Stimulated activated CD4-positive, alpha-beta T cell treated with anti-CD3 and anti-CD28 coated beads, TNF-alpha, amount 100 ng/mL, for 4 hours (primary cell): ENCODE measurements around the gene RINT1.

ENCODE experiments used
- DNase-seq, 3 experiments: peaks; one replicate each; pipeline ENCODE4 v3.0.0-alpha.2; 2020; ENCODE audit warnings: low read depth in 3 of 3

RINT1 gene

DNA sequence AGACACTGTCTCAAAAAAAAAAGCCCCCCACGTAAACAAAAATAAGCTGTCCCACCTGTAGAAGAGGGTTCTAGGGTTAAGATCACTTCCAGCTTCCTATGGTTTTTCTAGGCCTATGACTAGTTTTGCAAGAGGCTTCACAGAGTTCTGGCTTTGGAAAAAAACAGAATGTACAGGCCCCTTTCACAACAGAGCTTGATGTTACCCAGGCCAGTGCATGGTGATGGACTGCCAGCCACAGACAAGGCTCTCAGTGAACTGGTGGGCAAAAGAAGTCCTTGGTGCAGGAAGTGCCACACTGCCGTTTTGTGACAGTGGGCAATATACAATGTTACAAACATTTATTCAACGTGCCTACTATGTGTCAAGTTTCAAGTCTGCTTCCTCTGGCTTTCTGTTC, 67.5 kb downstream of the RINT1 start:
- DNase-seq: no peak

DNA sequence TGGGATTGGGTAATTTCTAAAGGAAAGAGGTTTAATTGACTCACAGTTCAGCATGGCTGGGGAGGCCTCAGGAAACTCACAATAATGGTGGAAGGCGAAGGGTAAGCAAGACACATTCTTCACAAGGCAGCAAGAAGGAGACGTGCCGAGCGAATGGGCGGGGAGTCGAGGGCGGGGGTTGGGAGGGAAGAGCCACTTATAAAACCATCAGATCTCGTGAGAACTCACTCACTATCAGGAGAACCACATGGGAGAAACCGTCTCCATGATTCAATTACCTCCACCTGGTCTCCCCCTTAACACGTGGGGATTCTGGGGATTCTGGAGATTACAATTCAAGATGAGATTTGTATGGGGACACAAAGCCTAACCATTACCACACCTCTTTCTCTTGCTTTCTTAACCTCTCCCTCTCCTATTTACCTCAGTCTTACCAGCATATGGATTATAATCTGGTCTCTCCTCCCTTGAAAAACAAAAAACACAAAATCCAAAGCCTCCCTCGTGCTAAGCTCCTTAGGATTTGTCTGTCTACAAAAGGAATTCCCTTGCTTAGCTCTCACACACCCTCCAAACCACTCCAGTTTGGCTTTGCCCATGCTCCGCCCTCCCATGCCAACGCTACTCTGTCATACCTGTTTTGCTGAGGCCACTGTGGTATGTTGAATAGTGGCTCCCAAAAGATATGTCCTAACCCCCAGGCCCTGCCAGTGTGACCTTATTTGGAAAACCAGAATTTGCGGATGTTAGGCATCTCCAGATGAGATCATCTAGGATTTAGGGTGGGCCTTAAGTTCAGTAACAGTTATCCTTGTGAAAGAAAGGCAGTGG, 68.9 kb downstream of the RINT1 start:
- no peak for DNase-seq

DNA sequence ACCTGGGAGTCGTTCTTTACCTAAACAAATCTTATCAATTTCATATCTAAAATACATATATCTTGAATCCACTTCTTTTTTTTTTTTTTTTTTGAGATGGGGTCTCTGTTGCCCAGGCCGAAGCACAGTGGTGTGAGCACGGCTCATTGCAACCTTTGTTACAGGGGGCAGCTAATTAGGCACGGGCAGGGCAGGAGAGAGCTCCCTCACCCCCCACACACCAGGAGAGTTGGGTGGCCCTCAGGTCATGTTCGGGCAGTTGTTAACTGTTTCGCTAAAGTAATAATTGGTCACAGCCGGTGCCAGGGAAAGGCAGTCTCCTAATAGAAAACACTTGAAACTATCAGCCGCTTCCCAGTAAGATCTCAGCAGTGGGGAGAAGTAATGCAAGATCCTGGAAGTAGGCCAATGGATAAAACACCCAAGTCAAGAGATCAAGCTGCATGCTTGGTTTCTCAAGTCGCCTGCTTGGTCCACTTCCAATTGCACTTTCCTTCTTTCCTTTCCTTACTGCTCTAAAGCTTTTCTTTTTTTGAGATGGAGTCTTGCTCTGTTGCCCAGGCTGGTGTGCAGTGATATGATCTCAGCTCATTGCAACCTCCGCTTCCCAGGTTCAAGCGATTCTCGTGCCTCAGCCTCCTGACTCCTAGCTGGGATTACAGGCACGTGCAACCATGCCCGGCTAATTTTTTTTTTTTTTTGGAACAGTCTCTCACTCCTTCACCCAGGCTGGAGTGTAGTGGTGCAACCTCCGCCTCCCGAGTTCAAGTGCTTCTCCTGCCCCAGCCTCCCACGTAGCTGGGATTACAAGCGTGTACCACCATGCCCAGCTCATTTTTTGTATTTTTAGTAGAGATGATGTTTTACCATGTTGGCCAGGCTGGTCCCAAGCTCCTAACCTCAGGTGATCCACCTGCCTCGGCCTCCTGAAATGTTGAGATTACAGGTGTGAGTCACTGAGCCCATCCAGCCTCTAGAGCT, 70.6 kb downstream of the RINT1 start:
- DNase-seq: no peak

DNA sequence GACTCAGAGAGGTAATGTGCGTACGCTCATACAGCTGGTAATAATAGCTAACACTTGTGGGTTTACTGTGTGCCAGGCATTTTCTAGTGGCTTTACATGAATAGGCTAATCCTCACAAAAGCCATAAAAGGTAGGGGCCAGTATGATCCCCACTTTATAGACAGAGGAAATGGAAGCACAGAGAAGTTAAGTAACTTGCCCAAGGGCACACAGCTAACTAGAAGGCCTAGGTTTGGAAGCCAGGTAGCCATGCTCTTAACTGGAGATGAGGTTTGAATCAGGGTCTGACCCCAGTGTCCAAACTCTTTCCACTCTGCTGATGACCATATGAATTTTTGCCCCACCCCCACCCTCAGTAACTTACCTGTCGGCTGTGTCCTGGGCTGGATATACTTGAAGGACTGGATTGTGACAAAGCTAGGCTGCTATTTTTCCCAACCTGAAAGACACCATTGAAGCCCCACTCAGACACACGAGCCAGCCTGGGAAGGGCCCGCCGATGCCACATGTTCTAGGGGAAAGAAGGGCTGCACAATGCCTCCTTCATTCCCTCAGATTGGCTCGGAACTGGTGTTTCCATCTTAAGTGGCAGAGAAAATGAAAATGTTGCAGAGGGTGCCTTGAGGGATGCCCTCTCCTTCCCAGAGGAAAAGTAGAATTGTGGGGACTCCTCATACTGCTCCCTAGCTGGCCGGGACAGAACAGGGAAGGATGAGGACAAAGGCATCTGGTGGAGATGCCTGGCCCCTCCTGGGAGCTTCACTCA, 78.3 kb downstream of the RINT1 start:
- DNase-seq: no peak

DNA sequence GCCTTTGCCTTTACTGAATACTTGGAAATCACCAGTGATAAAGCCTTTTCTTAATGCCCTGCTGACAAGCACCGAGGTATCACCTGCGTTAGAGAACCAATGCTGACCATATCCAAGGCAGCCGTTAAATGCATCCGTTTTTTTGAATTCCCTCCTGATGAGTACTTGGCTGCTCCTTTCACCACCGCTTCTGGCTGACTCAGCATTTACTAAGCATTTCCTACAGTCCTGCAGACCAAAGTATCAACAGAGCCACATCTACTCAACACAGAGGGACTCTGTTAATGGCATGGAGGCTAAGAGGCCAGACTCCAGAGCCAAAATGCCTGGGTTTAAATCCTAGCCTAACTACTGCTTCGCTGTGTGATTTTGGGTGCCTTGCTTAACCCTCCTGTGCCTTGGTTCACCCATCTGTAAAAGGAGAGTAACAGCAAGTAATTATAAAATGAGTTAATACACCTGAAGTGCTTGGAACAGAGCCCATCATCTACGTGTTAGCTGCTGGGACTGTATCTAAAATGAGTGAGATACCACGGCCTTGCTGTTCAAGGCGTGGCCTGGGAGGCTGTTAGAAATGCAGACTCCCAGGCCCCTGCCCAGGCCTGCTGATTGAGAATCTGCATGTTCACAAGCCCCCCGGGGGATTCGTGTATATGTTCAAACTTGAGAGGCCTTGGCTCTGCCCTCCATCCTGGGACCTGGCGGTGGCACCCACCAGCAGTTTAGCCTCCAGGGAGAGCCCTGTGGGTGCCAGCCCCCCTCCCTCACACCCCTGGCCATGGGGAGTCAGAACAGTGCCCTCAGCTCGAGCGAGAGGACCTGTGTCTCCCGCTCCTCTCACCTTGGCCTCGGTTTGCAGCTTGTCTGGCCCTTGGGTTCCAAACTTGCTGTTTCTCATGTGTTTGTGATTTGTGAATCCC, 80.1 kb downstream of the RINT1 start:
- DNase-seq: no peak

DNA sequence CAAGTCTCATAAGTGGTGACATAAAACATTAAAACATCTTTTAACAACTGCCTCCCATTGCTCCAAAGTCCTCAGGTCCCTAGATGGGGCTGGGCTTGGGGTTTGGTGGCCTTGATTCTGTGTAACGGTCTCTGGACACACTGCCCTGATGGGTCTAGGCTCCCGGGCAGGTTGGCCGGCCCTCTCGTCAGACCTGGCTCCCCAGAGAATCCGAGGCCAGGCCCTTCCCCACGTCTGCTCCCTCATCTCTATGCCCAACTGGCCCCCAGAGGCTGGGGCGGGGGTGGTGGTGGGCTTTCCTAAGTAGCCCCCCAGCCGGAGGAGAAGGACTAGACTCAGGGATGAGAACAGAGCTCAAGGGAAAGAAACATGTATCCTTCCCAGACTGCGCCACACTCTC, 80.8 kb downstream of the RINT1 start:
- no peak for DNase-seq

DNA sequence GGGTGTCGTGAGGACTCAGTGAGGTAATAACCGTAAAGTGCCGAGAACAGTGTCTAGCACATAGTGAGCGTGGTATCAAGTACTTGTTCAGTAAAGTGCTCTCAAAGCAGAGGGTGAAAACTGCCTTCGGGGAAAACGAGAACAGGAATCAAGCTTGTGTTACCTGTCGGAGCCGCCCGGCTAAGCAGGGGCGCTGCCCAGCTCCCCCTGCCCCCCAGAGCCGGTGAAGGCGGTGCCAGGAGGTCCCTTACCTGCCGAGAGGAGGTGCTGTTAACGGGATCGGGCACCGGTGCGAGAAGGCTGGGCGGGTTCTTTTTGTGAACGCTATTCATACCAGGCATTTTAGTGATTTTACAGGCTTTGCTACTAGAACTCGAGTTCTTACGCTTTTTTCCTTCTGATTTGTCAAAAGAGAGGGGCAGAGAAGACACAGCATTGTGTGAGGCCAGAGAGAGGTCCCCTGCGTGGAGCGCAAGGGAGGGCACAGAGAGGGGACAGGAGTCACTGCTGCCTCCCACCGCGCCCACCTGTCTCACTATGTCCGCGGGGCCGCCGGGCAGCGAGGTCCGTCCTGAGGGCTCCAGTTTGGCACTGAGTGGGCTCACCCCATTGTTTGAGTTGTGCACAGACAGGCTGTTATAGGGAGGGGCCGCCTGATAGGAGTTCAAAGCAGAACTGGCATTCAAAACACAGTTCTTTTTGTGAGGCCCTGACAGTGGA, 81.8 kb downstream of the RINT1 start:
- no peak for DNase-seq

DNA sequence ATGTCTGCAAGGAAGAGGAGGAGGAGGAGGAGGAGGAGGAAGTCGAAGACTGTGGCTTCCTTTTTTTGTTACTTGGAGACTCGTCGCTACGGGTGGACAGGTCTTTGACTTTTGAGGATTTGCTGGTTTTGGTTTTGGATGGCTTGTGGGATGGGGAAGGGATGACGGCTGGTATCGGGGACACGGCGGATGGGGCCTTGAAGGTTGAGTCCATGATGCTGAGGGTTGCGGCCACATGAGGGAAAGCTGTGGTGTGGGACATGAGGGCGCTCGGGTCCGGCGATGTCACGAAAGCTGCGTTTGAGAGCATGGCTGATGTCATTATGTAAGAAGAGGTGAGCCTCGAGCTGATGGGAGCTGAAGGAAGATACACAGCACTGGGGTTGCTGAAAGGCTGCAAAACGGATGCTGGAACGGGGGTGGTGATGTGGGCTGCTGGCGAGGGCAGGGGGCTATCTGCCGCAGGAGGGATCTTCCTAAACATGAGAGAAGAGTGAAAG, 82.4 kb downstream of the RINT1 start:
- no peak for DNase-seq
